ENCODE measurements around the gene GSS.

GRCh38 chr20:34995696-34996095 lies 40.1 kb upstream of the GSS start:
- no peak for TF ChIP-seq POLR2A (IDR thresholded peaks at IDR 0.05; ENCODE audit: control extremely low read depth in 1 of 2, low read depth in 2 of 2, low read length in 2 of 2)
- TF ChIP-seq BRCA1 (IDR thresholded peaks at IDR 0.05; ENCODE audit: low read depth, low read length) = no peak
- no peak for TF ChIP-seq CTCF (IDR thresholded peaks at IDR 0.05; ENCODE audit: control extremely low read depth in 1 of 3, insufficient read depth in 1 of 3, low read depth in 1 of 3, low read length in 3 of 3)
- no peak for TF ChIP-seq POLR2AphosphoS5 (IDR thresholded peaks at IDR 0.05; ENCODE audit: low read depth, low read length)
- no peak for TF ChIP-seq TAF7 (optimal IDR thresholded peaks at IDR 0.05; ENCODE audit: borderline replicate concordance, low read depth, low read length)
- no peak for TF ChIP-seq RAD21 (IDR thresholded peaks at IDR 0.05 in 1 of 2, conservative IDR thresholded peaks at IDR 0.05 in 1 of 2; ENCODE audit: low read depth in 2 of 2, low read length in 2 of 2)
- TF ChIP-seq ZNF274 (IDR thresholded peaks at IDR 0.05; ENCODE audit: borderline replicate concordance, extremely low read depth, low read length) = no peak
- TF ChIP-seq SP2 (IDR thresholded peaks at IDR 0.05; ENCODE audit: low read length) = no peak
- no peak for TF ChIP-seq CBX8 (IDR thresholded peaks at IDR 0.05; ENCODE audit: borderline replicate concordance, low read depth, low read length)
- TF ChIP-seq USF2 (IDR thresholded peaks at IDR 0.05; ENCODE audit: low read length) = no peak
- TF ChIP-seq YY1 (IDR thresholded peaks at IDR 0.05; ENCODE audit: low read depth, low read length) = no peak
- TF ChIP-seq ASH2L (IDR thresholded peaks at IDR 0.05; ENCODE audit: low read length) = no peak
- TF ChIP-seq RFX5 (IDR thresholded peaks at IDR 0.05; ENCODE audit: borderline replicate concordance, low read depth, low read length) = no peak
- no peak for TF ChIP-seq EZH2 (IDR thresholded peaks at IDR 0.05; ENCODE audit: low read depth, low read length, severe bottlenecking)

Data from H1 (cell line).